ENCODE results near the gene PRSS2. TPM values are rescaled to one million over a fixed set of nuclear protein-coding genes. Genes with fewer than 3 reads are reported as not detected.

PRSS2 gene
- total and polyA plus RNA-seq, 9 of the 15 experiments (the other 6 are each of a cell fraction or from before 2014, with no cell fraction given), result 1.3 to 23.9 (median 3.8) TPM

- TF ChIP-seq CUX1 (CRISPR knock-in tag; IDR thresholded peaks at IDR 0.05) (no peak), ZNF318 (IDR thresholded peaks at IDR 0.05; ENCODE audit: borderline replicate concordance in 1 of 2, low read depth in 1 of 2) (no peak), ZNF764 (CRISPR knock-in tag; IDR thresholded peaks at IDR 0.05; ENCODE audit: low read depth) (no peak), HDAC3 (IDR thresholded peaks at IDR 0.05; ENCODE audit: borderline replicate concordance, partially characterized antibody) (no peak)
These were observed 13.9 kb downstream of the PRSS2 start (continued) for GRCh38 chr7:142784716-142785115.

Measured in K562 (cell line).